Measurements from ENCODE around the gene MYDGF.
"Not testable (repeated sequence)": the region's sequence is repeated elsewhere in the genome, so short reads cannot be mapped to it uniquely, and the experiment has no call there.

The MYDGF gene

DNA sequence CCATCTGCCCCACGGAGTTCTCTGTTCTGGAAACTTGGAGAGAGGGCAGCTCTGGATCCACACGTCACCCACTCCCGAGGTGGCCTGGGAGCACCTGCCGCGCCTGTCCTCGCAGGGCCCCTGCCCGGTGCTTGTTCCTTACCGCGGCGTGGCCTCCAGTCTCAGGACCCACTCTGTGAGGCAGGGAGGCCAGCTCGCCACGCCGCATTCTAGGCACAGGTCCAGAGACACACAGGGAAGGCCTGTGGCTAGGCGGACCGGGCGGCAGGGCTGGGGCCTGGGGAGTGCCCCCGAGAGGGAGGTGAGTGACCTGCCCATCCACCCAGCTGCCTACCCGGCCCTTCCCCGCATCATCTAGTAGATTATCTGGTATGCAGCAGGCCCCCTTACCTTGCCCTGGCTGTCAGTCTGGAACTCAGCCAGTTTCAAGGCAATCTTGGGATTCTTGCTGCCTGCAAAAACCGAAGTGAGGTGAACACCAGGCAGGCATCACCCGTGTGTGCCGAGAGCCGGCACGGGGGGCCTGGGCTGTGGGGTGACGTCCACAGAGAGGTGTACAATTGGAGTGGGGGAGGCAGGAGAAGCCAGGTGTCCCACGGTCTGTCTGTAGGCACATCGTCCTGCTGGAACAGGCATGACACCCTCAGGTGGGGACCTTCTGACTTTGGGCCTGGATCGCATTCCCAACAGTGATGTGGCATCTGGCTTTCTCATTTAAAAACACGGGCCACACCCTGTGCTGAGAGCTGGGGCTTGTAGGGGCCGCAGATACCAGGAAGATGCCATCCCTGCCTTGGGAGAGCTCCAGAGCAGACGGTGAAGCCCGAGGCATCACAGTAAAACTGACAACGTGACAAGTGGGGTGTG lies 29.9 kb upstream of the MYDGF start:
- no peak for DNase-seq (ENCODE audit: low spot score)

DNA sequence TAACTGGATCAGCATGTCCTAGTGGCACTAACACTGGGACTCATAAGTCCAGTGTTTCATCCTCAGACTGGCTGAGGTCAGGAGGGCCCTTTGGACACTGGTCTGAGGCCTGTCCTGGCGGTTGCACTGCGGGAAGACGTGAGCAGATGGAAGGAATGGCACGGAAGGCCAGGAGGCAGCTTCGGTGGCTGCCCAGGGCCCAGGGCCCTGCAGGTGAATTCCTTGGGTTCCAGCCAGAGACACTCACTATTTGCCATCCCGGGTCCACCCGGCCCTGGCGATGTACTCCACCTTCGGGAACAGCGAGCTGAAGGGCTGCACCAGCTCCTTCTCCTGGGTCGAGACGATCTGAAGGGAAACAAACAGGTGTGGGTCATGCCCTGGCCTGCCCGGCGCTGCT lies 27.2 kb upstream of the MYDGF start:
- no peak for DNase-seq (ENCODE audit: low spot score)

DNA sequence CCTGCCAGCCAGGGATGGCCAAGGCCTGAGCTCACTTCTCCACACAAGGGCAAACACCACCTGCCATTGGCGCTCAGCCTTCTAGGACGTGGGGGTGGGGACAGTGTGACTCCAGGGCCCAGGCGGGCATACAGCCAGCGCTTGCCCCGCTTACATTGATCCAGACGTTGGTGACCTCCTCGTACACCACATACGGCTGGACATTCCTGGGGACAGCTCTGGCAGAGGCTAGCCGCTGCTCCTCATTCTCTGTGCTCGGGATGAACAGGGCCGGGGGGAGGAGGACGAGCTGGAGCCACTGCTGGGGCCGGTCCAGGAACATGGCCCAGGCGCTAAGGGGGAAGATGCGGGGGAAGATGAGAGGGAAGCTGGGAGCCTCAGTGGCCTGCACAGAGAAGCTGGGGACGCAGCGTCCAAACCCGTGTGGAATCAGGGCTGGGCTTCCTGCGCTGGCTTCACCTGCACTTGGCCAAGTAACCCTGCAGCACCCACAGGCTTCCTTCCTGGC lies 25.1 kb upstream of the MYDGF start:
- no peak for DNase-seq (ENCODE audit: low spot score)

DNA sequence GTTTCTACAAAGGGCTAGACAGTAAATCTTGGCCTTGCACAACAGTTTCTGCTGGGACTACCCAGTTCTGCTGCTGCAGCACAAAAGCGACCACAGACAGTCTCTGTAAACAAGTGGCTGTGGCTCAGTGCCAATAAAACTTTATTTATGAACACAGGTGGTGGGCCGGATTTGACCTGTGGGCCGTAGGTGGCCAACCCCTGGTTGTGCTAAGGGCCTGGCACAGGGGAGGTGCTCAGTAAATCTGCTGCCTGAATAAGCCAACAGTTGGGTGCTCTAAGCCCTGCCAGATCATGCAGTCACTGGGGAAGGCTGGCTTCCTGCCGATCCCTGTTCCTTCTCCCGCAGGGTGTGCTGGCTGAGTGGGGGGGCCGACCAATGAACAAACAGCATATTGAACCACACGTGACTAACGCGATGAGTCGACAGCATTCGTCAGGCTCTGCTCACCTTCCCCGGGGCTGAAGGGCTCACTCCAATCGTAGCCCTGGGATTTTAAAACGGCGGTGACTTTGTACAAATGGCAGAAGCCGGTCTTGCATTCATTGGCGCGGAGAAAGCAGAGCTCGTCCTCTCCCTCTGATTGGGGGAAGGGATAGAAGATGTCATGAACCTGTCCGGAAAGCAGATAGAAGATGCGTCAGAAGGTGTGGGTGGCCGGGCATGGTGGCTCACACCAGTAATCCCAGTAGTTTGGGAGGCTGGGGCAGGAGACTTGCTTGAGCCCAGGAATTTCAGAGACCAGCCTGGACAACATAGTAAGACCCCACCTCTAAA lies 24.3 kb upstream of the MYDGF start:
- no peak for DNase-seq (ENCODE audit: low spot score)

DNA sequence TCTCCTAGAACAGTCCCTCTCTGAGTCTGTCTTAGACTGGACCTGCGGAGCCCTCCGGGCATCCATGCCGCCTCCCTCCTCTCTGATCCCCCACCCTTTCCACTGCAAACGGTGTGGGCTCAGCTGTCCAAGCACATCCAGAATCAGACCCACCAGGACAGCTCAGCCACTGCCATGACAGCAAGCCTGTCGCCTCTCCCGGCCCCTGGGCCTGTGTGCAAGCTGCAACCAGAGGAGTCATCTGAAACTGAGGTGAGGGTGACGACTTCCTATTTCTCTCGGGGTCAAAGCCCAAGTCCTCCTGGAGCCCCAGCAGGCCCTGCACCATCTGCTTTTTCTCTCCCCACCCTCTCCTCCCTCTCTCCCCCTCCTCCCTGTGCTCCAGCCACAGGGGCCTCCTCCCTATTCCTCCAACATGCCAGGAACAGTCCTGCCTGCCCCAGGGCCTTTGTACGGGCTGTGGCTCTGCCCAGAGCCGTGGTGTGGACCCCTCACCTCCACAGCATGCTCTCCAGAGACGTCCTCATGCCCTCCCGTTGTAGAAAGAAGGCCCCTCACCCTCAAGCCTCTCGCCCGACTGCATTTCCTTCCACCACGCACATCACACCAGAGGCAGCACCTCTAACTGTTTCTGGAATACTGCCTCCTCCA lies 23.5 kb upstream of the MYDGF start:
- DNase-seq (ENCODE audit: low spot score), result no peak

DNA sequence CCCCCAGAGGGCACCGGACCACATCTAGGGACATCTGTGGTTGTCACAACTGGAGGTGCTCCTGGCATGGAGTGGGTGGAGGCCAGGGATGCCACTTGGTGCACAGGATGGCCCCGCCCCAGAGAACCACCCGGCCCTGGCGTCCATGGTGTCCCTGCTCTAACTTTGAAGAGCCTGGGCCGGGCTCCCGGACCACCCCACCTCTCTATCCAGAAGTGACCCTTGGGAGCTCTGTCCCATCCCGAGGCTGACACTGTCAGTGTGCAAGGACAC lies 22.9 kb upstream of the MYDGF start:
- no peak for DNase-seq (ENCODE audit: low spot score)

DNA sequence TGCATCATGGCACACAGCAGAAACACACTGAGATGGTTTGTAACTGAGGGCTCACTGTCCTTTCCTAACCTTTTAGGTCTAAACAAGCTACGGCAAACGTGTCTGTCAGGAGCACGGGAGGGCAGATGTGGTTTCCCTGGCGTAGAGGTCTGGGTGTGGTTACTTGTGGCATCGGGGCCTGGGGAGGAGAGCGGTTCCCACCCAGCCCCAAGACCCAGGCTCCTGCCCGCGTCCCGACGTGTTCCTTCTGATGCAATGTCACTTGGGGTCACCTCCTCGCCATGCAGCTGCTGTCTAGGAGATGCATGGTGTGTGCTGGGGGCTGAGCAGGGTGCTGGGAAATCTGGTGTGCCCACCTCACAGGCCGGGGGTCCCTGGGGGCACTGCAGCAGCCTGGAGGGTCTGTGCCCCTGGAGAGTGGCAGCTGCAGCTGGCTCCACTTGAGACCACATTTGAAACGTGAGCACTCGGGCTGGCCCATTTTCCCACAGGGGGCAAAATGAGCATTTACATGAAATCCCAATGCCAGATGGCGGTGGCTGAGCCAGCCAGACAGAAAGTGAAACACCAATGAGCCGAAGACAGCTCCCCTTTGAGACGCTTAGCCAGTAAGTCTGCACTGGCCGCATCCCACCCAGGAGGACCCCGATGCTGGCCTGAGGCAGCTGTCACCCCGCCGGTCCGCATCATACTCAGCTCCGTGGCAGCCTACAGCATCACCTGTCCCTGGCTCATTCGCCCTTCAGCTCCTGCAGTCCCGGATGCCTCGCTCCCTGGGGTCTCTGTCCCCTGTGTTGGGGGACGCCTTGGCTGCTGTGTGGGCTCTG lies 22.3 kb upstream of the MYDGF start:
- no peak for DNase-seq (ENCODE audit: low spot score)

DNA sequence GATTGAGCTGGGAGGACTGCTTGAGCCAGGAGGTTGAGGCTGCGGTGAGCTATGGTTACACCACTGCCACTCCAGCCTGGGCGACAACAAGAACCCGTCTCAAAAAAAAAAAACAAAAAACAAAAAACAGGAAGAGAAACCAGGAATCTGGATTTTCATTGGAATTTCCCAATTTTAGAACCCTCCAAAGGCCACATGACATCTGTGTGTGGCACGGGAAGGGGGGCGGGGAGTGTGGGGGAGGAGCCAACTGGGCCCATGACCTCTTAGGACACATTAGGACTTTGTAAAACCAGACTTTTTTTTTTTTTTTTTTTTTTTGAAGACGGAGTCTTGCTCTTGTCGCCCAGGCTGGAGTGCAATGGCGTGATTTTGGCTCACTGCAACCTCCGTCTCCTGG lies 21.2 kb upstream of the MYDGF start:
- DNase-seq (ENCODE audit: low spot score), result no peak

DNA sequence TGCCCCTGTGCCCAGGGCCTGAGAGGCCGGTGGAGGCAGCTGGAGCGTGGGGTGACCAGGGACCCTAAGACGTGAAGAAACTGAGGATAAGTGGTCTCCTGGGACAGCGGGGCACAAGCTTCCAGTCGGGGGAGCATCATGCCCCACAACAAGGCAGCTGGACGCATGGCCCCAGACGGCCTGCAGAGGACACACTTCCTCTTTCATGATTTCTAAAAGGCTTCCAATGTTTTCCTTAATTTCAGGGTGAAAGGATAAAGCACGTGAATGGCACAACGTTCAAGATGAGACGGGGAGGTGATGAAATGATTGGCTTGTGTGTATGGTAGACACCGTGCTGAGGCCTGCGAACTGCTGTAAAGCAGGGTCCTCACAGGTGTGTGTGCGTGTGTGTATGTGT lies 20.2 kb upstream of the MYDGF start:
- no peak for DNase-seq (ENCODE audit: low spot score)

DNA sequence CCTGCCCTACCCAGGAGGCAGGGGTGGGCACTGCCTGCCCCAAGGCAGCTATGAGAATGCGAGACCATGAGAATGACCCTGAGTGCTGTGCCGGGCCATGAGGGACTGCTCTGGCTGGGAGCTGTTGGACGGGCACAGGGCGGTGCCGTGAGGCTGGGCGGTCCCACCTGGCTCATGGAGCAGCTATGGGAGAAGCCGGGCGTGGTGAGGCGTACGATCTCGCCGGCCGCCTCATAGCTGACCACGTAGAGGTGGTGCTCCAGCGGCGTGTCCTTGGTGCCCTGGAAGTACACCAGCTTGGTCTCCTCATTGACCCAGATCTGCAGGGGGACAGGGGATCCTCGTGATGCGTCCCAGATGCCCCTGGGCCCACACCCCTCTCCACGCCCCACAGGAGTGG lies 19.3 kb upstream of the MYDGF start:
- DNase-seq (ENCODE audit: low spot score), result no peak

DNA sequence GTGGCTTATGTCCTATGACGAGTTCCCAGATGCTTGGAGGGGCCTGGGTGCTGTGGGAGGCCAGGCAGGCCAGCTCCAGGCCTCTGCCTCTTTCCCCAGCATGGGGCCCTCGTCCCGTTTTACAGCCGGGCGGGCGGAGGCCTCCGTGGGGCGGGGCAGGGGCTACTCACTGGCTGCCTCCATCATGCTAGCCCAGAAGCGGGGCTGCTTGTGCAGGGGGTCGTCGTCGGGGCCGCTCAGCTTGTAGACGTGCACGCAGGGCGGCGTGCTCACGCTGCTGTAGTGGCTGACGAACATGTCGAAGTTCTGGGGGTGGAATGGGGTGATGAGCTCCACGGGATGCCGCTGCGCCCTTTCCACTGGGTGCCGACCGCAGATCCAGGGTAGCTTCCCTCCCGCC lies 18.4 kb upstream of the MYDGF start:
- no peak for DNase-seq (ENCODE audit: low spot score)

DNA sequence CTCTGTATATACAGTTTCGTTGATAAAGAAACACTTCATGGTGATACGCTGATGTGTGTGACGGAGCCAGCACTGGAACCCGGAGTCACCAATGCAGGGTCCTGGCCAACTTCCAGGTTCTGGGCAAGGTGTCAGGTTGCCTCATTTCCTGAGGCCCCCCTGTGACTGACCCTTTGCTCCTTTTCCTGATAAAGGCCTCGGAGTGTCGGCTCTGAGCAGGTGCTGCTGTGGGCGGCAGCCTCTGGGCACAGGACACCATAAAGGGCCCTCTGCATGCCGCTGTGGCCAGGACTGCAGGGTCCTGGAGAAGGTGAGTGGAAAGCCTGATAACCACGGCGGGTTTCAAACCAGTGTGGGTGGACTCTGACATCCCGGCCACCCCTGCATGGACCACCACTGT lies 17.3 kb upstream of the MYDGF start:
- no peak for DNase-seq (ENCODE audit: low spot score)

DNA sequence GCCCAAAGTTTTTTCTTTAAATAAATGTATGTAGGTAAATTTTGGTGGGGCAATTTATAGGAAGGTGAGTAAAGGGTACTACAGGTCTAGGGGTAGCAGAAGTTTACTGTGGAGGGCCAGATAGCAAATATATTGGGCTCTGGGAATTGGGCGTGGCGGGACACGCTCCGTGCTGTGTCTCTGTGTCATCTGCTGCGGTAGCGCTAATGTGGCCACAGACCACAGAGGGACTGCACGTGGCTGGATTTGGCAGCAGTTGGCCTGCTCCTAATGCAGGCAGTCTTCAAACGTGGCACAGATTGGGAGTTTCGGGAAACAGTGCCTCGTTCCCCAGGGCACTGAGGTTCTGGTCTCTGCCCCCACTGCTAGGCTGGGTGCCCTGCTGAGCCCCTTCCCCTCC lies 16.6 kb upstream of the MYDGF start:
- no peak for DNase-seq (ENCODE audit: low spot score)

DNA sequence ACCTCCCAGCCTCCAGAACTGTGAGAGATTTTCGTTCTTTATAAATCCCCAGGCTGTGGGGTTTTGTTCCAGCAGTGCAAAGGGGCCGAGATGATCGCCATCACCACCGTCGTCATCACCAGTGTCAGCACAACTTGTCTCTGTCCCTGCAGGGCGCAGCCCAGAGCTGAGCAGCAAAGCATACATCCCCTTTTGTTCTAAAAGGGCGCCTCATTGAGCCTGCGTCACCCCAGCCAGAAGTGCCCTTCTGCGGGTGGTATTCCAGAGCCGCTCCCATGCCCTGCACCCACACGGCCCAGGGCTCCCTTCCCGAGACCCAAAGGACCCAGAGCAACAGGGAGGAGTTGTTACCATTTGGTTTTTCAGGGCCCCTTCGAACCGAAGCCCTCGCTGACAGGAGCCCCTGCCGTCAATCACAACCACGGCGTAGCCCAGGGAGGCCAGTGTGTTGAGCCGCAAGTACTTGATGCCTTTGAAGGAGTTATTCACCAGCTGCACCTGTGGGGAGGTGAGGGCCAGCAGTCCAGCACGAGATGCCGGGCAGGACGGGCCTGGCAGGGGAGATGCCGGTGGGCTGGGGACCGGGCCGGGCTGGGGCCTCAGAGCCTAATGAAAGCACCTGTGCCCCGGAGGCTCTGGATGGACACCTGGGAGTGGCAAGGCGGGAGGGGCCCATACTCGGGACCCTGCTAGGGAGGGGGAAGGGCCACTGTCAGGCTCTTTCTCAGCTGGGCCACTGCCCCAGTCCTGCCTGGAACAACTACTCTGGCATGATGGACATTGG lies 14.4 kb upstream of the MYDGF start:
- no peak for DNase-seq (ENCODE audit: low spot score)

DNA sequence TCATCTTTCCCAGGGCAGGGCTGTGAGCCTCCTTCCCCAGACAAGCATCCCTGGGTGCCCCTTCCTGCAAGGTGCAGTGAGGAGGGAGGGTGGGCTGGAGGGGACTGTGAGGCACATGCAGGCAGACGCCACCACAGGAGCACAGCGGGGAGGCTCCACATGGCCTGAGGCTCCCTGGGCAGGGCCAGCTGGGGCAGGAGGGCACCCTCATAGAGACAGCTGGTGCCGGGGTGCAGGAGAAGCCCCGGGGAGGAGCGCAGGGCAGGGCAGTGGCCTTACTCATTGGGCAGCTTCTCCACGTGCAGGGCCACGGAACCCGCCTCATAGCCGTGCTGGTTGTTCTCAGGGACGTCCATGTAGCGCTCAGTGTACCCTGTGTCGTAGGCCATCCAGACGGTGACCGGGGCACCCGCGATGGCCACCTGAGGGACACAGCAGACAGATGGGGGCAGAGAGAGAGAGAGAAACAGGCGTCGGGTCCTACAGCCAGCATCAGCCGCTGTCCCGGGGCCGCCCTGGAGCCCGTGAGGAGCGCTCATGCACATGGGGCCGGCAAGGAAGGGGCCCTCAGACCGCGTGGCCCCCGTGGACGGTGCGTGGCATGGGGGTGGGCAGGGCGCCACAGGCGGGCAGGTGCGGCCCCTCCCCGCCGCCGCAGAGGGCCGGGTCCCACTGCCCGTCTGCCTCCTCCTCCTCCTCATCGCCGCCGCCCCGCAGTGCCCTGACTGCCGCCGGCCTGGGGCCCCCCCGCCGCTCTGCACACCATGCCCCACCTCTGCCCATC lies 12.5 kb upstream of the MYDGF start:
- no peak for DNase-seq (ENCODE audit: low spot score)

DNA sequence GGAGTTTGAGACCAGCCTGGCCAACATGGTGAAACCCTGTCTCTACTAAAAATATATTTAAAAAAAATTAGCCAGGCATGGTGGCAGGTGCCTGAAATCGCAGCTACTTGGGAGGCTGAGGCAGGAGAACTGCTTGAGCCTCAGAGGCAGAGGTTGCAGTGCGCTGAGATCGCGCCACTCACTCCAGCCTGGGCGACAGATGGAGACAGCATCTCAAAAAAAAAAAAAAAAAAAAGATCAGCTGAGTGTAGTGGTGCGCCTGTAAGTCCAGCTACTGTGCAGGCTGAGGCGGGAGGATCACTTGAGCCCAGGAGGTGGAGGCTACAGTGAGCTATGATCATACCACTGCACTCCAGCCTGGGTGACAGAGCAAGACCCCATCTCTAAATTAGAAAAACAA lies 9.9 kb upstream of the MYDGF start:
- not testable (repeated sequence) for DNase-seq (ENCODE audit: low spot score)

DNA sequence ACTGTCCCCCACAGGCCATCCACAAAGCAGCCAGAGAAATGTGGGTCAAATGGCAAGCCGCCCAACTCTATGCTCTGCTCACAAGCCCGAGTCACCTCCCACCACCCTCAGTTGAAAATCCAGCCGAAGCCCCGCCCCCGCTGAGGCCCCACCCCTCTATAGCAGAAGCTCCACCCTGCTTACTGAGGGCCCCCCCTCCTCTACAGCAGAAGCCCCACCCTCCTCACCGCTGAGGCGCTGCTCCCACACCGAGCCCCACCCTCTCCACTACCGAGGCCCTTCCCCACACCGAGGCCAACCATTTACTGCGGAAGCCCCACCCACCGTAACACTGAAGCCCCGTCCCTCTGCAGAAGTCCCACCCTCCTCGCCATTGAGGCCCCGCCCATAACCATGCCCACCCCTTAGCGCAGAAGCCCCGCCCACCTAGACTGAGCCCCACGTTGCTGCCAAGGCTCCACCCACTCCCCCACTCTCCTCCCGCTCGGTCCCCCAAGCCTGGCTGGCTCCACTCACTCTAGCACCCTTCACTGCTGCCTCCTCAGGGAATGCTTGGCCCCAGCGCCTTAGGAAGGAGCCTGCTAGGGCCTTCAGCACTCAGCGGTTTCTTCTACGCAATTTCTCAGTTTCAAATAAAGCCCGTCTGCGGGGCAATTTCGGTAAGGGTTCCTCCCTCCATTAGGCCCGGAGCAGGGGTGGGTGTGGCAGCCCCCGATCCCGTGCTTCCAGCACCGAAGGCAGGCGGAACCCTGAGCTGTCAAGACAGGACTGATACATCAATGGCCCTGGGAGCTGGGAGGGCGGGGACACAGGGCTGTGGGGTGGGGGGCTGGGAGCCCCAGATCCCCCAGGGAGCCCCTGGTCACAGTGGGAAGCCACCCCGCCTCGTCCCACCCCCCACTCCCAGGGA lies 9.0 kb upstream of the MYDGF start:
- DNase-seq (ENCODE audit: low spot score), result no peak

DNA sequence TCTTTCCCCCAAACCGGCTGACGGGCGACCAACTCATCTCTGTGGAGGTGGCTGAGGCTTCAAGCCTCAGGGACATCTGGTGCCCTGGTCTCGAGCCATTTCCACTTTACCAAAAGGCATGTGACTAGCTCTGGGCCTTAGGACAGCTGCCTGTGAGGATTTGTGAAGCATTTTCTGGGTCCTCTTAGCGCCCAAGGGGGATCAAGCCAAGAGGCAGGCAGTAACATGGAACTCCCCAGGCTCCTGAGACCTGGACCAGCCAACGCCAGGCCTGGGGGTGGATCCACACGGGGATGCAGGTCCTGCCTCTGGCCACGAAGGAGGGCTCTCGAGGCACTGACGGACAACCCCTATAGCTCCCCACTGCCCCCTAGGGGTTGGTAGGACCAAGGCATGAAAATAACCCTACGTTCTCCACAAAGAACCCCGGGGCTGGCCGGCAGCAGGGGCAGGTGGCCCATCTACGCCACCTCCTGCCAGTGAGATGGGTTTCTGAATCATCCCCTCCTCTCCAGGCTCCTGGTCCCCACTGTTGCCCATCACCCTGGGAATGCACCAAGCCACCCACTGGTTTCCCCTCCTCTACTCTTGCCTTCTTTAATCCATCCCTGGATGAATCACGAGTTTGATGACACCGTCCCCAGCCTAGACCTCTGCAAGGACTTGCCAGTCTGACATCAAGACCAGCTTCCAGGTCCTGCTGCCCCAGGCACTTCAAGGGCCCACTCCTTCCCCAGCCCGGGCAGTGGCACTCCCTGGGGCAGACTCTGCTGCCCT lies 7.0 kb upstream of the MYDGF start:
- no peak for DNase-seq (ENCODE audit: low spot score)

DNA sequence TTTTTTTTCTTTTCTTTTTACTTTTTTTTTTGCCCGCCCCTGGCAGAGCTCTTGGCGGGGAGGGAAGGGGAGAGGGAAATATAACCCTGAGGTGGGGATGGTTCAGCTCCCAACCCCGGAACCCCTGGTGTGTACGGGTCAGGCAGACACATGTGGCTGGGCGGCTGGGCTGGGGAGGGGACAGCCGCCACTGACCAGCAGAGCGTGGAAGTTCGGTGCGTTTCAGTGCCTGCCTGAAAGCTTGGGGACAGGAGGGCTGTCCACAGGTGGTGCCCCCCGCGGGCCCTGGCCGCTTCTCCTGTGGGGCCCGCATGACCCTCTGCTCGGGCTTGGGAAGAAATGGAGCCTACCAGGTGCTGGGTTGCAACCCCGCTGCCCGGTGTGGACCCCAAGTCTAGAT lies 5.2 kb upstream of the MYDGF start:
- DNase-seq (ENCODE audit: low spot score), result no peak

Measured in LoVo (cell line).